GM18951 (cell line): ENCODE results near the gene SCGB1C1.
"Not testable (repeated sequence)": the region's sequence is repeated elsewhere in the genome, so short reads cannot be mapped to it uniquely, and the experiment has no call there.

ENCODE experiments used
- POLR2A ChIP-seq: IDR thresholded peaks from 4 replicates; pipeline ENCODE4 v1.6.1; 2011; ENCODE audit warnings: mild to moderate bottlenecking; ENCODE audit not compliant: insufficient read length, insufficient read depth; ENCODE audit errors: extremely low read depth
- in situ Hi-C: fragments of 300-500 bp; cut with MboI; formaldehyde crosslinking; loops from one replicate; pipeline ENCODE4 v1.12.0; 2022; ENCODE audit warnings: low sequenced_read_pairs, mixed read lengths, inconsistent platforms; ENCODE audit not compliant: unreplicated experiment

Gene SCGB1C1

GRCh38 chr11:218815-219593 is 26.1 kb downstream of the SCGB1C1 start:
- in situ Hi-C loops = no loop called here
- TF ChIP-seq POLR2A = no peak

- in situ Hi-C loops = not testable (repeated sequence)
Measured at GRCh38 chr11:220641-221215, 27.9 kb downstream of the SCGB1C1 start.

- in situ Hi-C loops = no loop called here
- TF ChIP-seq POLR2A = no peak
Measured at GRCh38 chr11:221539-221938, 28.7 kb downstream of the SCGB1C1 start.

- in situ Hi-C loops = no loop called here
- no peak for TF ChIP-seq POLR2A
Measured at GRCh38 chr11:221998-222789, 29.3 kb downstream of the SCGB1C1 start.

- in situ Hi-C loops = no loop called here
- TF ChIP-seq POLR2A = no peak
Measured at GRCh38 chr11:223026-223789, 30.3 kb downstream of the SCGB1C1 start.

GRCh38 chr11:223884-224283 is 31.0 kb downstream of the SCGB1C1 start:
- TF ChIP-seq POLR2A = no peak
- in situ Hi-C loops = no loop called here

GRCh38 chr11:224424-224823 is 31.5 kb downstream of the SCGB1C1 start:
- no peak for TF ChIP-seq POLR2A
- in situ Hi-C loops = no loop called here

GRCh38 chr11:225734-226453 is 33.0 kb downstream of the SCGB1C1 start:
- in situ Hi-C loops = no loop called here
- no peak for TF ChIP-seq POLR2A

GRCh38 chr11:227824-228379 is 35.0 kb downstream of the SCGB1C1 start:
- TF ChIP-seq POLR2A = no peak
- in situ Hi-C loops = no loop called here

GRCh38 chr11:230431-230830 is 37.6 kb downstream of the SCGB1C1 start:
- TF ChIP-seq POLR2A = no peak
- in situ Hi-C loops = no loop called here

- TF ChIP-seq POLR2A = no peak
- in situ Hi-C loops = no loop called here
Measured at GRCh38 chr11:232783-233565, 40.1 kb downstream of the SCGB1C1 start.

- TF ChIP-seq POLR2A = no peak
- in situ Hi-C loops = no loop called here
Measured at GRCh38 chr11:235180-235579, 42.3 kb downstream of the SCGB1C1 start.
